ENCODE measurements around the gene TMPRSS15.

DNA sequence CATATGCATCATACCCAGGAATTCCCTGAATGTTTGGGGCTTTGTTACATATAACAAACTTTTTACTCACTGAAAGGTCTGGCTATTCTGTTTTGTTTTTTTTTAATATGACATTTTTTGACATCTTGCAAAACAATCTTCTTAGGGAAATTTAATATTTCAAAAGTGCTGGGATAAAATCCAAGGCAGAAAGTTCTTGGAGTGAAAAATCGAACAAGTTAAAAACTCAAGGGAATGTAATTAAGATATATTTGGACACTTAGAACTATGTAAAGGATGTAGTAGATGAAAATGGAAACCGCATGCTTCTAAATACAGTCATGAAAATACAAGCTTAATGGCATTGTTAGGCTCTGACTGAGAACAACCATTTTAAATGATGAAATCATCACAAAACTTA, 150.4 kb downstream of the TMPRSS15 start:
- TF ChIP-seq CTCF (IDR thresholded peaks at IDR 0.05; ENCODE audit: low read depth, low read length, missing input control) (no peak), TAF1 (conservative IDR thresholded peaks at IDR 0.05) (no peak), GABPA (IDR thresholded peaks at IDR 0.05 in 1 of 2, conservative IDR thresholded peaks at IDR 0.05 in 1 of 2) (no peak), SP1 (IDR thresholded peaks at IDR 0.05) (no peak), JUND (IDR thresholded peaks at IDR 0.05) (no peak), RAD21 (IDR thresholded peaks at IDR 0.05) (no peak)
- TF ChIP-seq, protein P1, sequence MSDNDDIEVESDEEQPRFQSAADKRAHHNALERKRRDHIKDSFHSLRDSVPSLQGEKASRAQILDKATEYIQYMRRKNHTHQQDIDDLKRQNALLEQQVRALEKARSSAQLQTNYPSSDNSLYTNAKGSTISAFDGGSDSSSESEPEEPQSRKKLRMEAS (IDR thresholded peaks at IDR 0.05), result no peak
- TF ChIP-seq, protein P2, sequence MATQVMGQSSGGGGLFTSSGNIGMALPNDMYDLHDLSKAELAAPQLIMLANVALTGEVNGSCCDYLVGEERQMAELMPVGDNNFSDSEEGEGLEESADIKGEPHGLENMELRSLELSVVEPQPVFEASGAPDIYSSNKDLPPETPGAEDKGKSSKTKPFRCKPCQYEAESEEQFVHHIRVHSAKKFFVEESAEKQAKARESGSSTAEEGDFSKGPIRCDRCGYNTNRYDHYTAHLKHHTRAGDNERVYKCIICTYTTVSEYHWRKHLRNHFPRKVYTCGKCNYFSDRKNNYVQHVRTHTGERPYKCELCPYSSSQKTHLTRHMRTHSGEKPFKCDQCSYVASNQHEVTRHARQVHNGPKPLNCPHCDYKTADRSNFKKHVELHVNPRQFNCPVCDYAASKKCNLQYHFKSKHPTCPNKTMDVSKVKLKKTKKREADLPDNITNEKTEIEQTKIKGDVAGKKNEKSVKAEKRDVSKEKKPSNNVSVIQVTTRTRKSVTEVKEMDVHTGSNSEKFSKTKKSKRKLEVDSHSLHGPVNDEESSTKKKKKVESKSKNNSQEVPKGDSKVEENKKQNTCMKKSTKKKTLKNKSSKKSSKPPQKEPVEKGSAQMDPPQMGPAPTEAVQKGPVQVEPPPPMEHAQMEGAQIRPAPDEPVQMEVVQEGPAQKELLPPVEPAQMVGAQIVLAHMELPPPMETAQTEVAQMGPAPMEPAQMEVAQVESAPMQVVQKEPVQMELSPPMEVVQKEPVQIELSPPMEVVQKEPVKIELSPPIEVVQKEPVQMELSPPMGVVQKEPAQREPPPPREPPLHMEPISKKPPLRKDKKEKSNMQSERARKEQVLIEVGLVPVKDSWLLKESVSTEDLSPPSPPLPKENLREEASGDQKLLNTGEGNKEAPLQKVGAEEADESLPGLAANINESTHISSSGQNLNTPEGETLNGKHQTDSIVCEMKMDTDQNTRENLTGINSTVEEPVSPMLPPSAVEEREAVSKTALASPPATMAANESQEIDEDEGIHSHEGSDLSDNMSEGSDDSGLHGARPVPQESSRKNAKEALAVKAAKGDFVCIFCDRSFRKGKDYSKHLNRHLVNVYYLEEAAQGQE (IDR thresholded peaks at IDR 0.05), result no peak
